GM21825 (cell line): ENCODE data around the gene EME2.
A peak's percentile ranks its signal among the peaks of the same experiment; 100 is the strongest.

Experiments
- ATAC-seq: cut with Tn5 transposase; IDR thresholded peaks from one replicate; pipeline ENCODE4 v1.9.1; 2021; ENCODE audit warnings: mild to moderate bottlenecking, moderate library complexity; ENCODE audit not compliant: unreplicated experiment

The EME2 gene

GRCh38 chr16:1777375-1778199, 5.0 kb downstream of the EME2 start:
- ATAC-seq, result no peak

GRCh38 chr16:1778200-1779179, 5.9 kb downstream of the EME2 start:
- no peak for ATAC-seq

- no peak for ATAC-seq
These were observed 6.7 kb downstream of the EME2 start for GRCh38 chr16:1779234-1779701.

GRCh38 chr16:1779741-1780676, 7.4 kb downstream of the EME2 start:
- no peak for ATAC-seq

- no peak for ATAC-seq
These were observed 8.1 kb downstream of the EME2 start for GRCh38 chr16:1780677-1781072.

GRCh38 chr16:1781254-1781653, 8.6 kb downstream of the EME2 start:
- ATAC-seq, result no peak

- ATAC-seq, result peak; percentile 2
These were observed 9.3 kb downstream of the EME2 start for GRCh38 chr16:1781758-1782407.

- ATAC-seq, result peak; percentile 74
These were observed 10.0 kb downstream of the EME2 start, which contains the start of the genes NUBP2 and SPSB3 for GRCh38 chr16:1782408-1783264. Gene NUBP2 (plus strand): TSS chr16:1782960. CDS start chr16:1783021, 61 bp downstream. Gene SPSB3 (minus strand): TSS chr16:1782571. CDS start chr16:1781483, 1,088 bp downstream.

GRCh38 chr16:1784977-1785845, 12.6 kb downstream of the EME2 start:
- ATAC-seq, result no peak

GRCh38 chr16:1785846-1786170, 13.2 kb downstream of the EME2 start:
- ATAC-seq, result no peak

- no peak for ATAC-seq
These were observed 13.8 kb downstream of the EME2 start for GRCh38 chr16:1786242-1787055.

GRCh38 chr16:1787056-1787321, 14.4 kb downstream of the EME2 start:
- ATAC-seq, result no peak

- no peak for ATAC-seq
These were observed 14.9 kb downstream of the EME2 start for GRCh38 chr16:1787322-1788094.

GRCh38 chr16:1788095-1788707, 15.6 kb downstream of the EME2 start:
- ATAC-seq, result no peak

- ATAC-seq, result no peak
These were observed 16.1 kb downstream of the EME2 start for GRCh38 chr16:1788708-1789100.

GRCh38 chr16:1789643-1790045, 17.0 kb downstream of the EME2 start:
- ATAC-seq, result no peak
